PC-9 (cell line): ENCODE data around the gene THPO.

ENCODE experiments used
- EZH2 ChIP-seq: fragments of 200-600 bp; sonication (generic); IDR thresholded peaks from 2 replicates; pipeline ENCODE4 v1.8.0; 2017; ENCODE audit warnings: antibody characterized with exemption, low read depth
- TF ChIP-seq, protein P1 (sequence below): fragments of 200-600 bp; sonication (generic); conservative IDR thresholded peaks from 2 replicates; pipeline ENCODE4 v1.6.1; 2017; ENCODE audit warnings: mixed run types, antibody characterized with exemption, mild to moderate bottlenecking, moderate library complexity

DNA sequence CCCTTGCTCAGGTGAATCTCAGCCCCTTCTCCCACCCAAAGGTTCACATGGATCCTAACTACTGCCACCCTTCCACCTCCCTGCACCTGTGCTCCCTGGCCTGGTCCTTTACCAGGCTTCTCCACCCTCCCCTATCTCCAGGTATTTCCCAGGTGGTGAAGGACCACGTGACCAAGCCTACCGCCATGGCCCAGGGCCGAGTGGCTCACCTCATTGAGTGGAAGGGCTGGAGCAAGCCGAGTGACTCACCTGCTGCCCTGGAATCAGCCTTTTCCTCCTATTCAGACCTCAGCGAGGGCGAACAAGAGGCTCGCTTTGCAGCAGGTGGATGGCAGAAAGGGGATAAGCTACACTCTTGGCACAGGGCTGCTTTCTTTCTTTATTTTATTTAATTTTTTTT, 36.1 kb downstream of the THPO start:
- TF ChIP-seq, protein P1, sequence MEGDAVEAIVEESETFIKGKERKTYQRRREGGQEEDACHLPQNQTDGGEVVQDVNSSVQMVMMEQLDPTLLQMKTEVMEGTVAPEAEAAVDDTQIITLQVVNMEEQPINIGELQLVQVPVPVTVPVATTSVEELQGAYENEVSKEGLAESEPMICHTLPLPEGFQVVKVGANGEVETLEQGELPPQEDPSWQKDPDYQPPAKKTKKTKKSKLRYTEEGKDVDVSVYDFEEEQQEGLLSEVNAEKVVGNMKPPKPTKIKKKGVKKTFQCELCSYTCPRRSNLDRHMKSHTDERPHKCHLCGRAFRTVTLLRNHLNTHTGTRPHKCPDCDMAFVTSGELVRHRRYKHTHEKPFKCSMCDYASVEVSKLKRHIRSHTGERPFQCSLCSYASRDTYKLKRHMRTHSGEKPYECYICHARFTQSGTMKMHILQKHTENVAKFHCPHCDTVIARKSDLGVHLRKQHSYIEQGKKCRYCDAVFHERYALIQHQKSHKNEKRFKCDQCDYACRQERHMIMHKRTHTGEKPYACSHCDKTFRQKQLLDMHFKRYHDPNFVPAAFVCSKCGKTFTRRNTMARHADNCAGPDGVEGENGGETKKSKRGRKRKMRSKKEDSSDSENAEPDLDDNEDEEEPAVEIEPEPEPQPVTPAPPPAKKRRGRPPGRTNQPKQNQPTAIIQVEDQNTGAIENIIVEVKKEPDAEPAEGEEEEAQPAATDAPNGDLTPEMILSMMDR = no peak
- TF ChIP-seq EZH2 = no peak
